Measurements from ENCODE around the gene GNS.
"Not testable (repeated sequence)": the region's sequence is repeated elsewhere in the genome, so short reads cannot be mapped to it uniquely, and the experiment has no call there.

Gene GNS

GRCh38 chr12:64779354-64779974, 20.3 kb upstream of the GNS start:
- no peak for DNase-seq

GRCh38 chr12:64775147-64775736, 16.0 kb upstream of the GNS start:
- not testable (repeated sequence) for DNase-seq

- DNase-seq = no peak
Observed at GRCh38 chr12:64773386-64773785, 14.2 kb upstream of the GNS start.

GRCh38 chr12:64767495-64767894, 8.3 kb upstream of the GNS start:
- no peak for DNase-seq

GRCh38 chr12:64760808-64761573, 1.8 kb upstream of the GNS start:
- DNase-seq = no peak

- DNase-seq = no peak
Observed at GRCh38 chr12:64757771-64758170, 1.4 kb downstream of the GNS start.

GRCh38 chr12:64756376-64756775, 2.8 kb downstream of the GNS start:
- no peak for DNase-seq

- DNase-seq = no peak
Observed at GRCh38 chr12:64753427-64753826, 5.8 kb downstream of the GNS start.

- no peak for DNase-seq
Observed at GRCh38 chr12:64752833-64753238, 6.4 kb downstream of the GNS start.

GRCh38 chr12:64752032-64752431, 7.2 kb downstream of the GNS start:
- DNase-seq = no peak

- DNase-seq = peak; percentile 29
Observed at GRCh38 chr12:64749461-64750200, 9.6 kb downstream of the GNS start.

- DNase-seq = no peak
Observed at GRCh38 chr12:64747695-64748094, 11.5 kb downstream of the GNS start.

- DNase-seq = no peak
Observed at GRCh38 chr12:64746663-64747062, 12.5 kb downstream of the GNS start.

GRCh38 chr12:64745980-64746379, 13.2 kb downstream of the GNS start:
- DNase-seq = no peak

- DNase-seq = no peak
Observed at GRCh38 chr12:64745259-64745807, 13.9 kb downstream of the GNS start.

GRCh38 chr12:64744422-64745258, 14.6 kb downstream of the GNS start:
- DNase-seq = no peak

GRCh38 chr12:64743206-64743605, 16.0 kb downstream of the GNS start:
- no peak for DNase-seq

GRCh38 chr12:64742416-64742815, 16.8 kb downstream of the GNS start:
- no peak for DNase-seq

- no peak for DNase-seq
Observed at GRCh38 chr12:64740646-64741045, 18.6 kb downstream of the GNS start.

- no peak for DNase-seq
Observed at GRCh38 chr12:64739778-64740177, 19.4 kb downstream of the GNS start.

- no peak for DNase-seq
Observed at GRCh38 chr12:64737539-64737938, 21.7 kb downstream of the GNS start.

GRCh38 chr12:64736771-64737170, 22.4 kb downstream of the GNS start:
- DNase-seq = no peak

Data from CD4-positive, alpha-beta T cell treated with Interleukin-15 for 1 hour (primary cell).